ENCODE results near the gene TECPR1. TPM values are rescaled to one million over a fixed set of nuclear protein-coding genes. Genes with fewer than 3 reads are reported as not detected.

The TECPR1 gene
- polyA plus RNA-seq (2012; ENCODE audit: insufficient read length, low read depth): 24.5 TPM

GRCh38 chr7:98251601-98252424 lies at the start of gene TECPR1:
TSS of gene TECPR1 (minus strand) at chr7:98252232. CDS start at chr7:98246146, 6,086 bp downstream.
- TF ChIP-seq TAF1 (IDR thresholded peaks at IDR 0.05; ENCODE audit: borderline replicate concordance, insufficient read depth, low read length): no peak
- peak; percentile 62; the same call in 1 of the 2 replicates for TF ChIP-seq POLR2AphosphoS5 (IDR thresholded peaks at IDR 0.05; ENCODE audit: low read depth, low read length)
- TF ChIP-seq REST (IDR thresholded peaks at IDR 0.05; ENCODE audit: insufficient read depth in 1 of 2, low read depth in 2 of 2, low read length in 2 of 2): no peak
- TF ChIP-seq FOXP2 (optimal IDR thresholded peaks at IDR 0.05; ENCODE audit: borderline replicate concordance, extremely low read depth, extremely low read length, insufficient read depth): peak; percentile 83

GRCh38 chr7:98300595-98301372 lies 48.8 kb upstream of the TECPR1 start:
- no peak for TF ChIP-seq TAF1 (IDR thresholded peaks at IDR 0.05; ENCODE audit: borderline replicate concordance, insufficient read depth, low read length)
- no peak for TF ChIP-seq SIN3A (IDR thresholded peaks at IDR 0.05; ENCODE audit: borderline replicate concordance, insufficient read depth, low read length)
- no peak for TF ChIP-seq FOXP2 (optimal IDR thresholded peaks at IDR 0.05; ENCODE audit: borderline replicate concordance, extremely low read depth, extremely low read length, insufficient read depth)

- TF ChIP-seq SIN3A (IDR thresholded peaks at IDR 0.05; ENCODE audit: borderline replicate concordance, insufficient read depth, low read length) (no peak), POLR2AphosphoS5 (IDR thresholded peaks at IDR 0.05; ENCODE audit: low read depth, low read length) (no peak), FOXP2 (optimal IDR thresholded peaks at IDR 0.05; ENCODE audit: borderline replicate concordance, extremely low read depth, extremely low read length, insufficient read depth) (no peak), REST (IDR thresholded peaks at IDR 0.05; ENCODE audit: insufficient read depth in 1 of 2, low read depth in 2 of 2, low read length in 2 of 2) (no peak), TAF1 (IDR thresholded peaks at IDR 0.05; ENCODE audit: borderline replicate concordance, insufficient read depth, low read length) (no peak)
These were observed 45.7 kb upstream of the TECPR1 start for GRCh38 chr7:98297626-98298286.

GRCh38 chr7:98296833-98297232 lies 44.8 kb upstream of the TECPR1 start:
- TF ChIP-seq POLR2AphosphoS5 (IDR thresholded peaks at IDR 0.05; ENCODE audit: low read depth, low read length): no peak

GRCh38 chr7:98295467-98296192 lies 43.6 kb upstream of the TECPR1 start:
- TF ChIP-seq TAF1 (IDR thresholded peaks at IDR 0.05; ENCODE audit: borderline replicate concordance, insufficient read depth, low read length) (no peak), REST (IDR thresholded peaks at IDR 0.05; ENCODE audit: insufficient read depth in 1 of 2, low read depth in 2 of 2, low read length in 2 of 2) (no peak), FOXP2 (optimal IDR thresholded peaks at IDR 0.05; ENCODE audit: borderline replicate concordance, extremely low read depth, extremely low read length, insufficient read depth) (no peak), POLR2AphosphoS5 (IDR thresholded peaks at IDR 0.05; ENCODE audit: low read depth, low read length) (no peak), SIN3A (IDR thresholded peaks at IDR 0.05; ENCODE audit: borderline replicate concordance, insufficient read depth, low read length) (no peak)

Data from PFSK-1 (cell line).